Nucleus accumbens (tissue), 56 donors: ENCODE data around the gene DCUN1D2.
"Not testable (repeated sequence)": the region's sequence is repeated elsewhere in the genome, so short reads cannot be mapped to it uniquely, and the experiment has no call there.

Experiments used
- DNase-seq, 56 donors: peaks; one replicate each; lab custom pipeline; 2025; lab: John Stamatoyannopoulos, UW

Gene DCUN1D2

DNA sequence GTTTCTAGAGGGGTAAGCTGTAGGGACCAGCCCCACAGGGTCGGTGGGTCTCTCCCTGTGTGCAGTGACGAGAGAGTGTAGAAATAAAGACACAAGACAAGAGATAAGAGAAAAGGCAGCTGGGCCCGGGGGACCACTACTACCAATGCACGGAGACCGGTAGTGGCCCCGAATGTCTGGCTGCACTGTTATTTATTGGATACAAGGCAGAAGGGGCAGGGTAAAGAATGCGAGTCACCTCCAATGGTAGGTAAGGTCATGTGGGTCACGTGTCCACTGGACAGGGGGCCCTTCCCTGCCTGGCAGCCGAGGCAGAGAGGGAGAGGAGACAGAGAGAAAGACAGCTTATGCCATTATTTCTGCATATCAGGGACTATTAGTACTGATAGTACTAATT is 40.2 kb downstream of the DCUN1D2 start:
- DNase-seq: not testable (repeated sequence)

DNA sequence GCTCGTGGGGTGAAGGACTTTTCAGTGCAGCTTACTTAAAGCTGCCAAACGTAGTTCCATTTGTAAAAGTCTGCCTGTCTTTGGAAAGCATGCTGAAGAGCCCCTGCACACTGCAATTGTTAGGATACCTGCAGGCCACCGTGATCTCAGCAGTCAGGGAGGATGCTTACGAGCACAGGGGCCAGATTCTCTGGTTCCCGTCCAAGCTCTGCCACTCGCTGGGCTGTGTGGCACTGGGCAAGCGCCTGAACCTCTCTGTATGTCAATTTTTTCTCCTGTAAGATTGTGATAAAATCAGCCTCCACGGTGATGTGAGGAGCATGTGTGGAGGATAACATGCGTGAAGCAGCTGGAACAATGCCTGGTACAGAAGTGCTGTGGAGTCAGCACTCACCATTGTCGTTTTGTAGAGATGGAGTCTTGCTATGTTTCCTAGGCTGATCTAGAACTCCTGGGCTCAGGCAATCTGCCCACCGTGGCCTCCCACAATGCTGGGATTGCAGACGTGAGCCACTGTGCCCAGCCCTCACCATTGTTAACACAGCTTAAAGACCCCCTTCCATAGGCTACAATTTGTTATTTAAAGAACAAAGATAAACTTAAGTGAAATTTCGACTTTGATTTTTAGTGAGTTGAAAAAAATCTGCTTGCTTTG is 40.7 kb downstream of the DCUN1D2 start:
- no peak for DNase-seq

DNA sequence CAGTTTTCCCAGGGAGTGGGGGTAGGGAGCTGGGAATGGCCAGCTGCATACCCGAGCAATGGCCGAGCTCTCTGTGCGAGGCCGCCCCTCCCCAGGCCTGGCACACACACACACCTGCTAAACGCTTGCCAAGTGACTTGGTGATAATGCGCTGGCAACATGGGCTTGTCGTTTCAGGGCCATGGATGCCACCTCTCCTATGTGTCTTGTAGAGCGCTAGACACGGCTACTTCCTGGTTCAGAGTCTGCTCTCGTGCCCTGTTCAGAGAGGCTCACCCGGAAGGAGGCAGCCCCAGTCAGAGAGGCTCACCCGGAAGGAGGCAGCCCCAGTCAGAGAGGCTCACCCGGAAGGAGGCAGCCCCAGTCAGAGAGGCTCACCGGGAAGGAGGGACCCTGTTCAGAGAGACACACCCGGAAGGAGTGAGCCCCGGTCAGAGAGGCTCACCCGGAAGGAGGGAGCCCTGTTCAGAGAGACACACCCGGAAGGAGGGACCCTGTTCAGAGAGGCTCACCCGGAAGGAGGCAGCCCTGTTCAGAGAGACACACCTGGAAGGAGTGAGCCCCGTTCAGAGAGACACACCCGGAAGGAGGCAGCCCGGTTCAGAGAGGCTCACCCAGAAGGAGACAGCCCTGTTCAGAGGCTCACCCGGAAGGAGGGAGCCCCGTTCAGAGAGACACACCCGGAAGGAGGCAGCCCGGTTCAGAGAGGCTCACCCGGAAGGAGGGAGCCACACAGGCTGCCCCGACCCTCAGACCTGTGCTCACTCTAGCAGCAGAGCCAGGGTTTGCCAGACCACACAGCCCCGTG is 41.4 kb downstream of the DCUN1D2 start:
- DNase-seq: peak in 6 of 56 donors; percentile 6 to 77 (median 29)

DNA sequence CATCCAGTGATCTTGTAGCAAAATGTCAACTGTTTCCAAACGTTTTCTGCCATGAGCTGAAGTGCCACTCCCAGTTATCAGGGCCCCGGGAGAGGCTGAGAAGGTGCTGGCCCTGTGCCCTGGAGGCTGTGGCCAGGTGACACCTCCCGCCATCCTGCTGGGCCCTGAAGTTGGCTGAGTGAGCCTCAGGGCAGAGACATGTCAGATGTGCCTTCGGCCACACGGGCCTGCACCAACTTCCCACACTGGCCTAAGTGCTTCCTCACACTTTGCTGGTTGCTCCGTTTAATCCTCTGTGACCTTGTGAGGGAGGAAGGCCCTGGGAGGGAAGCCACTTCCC is 42.0 kb downstream of the DCUN1D2 start:
- no peak for DNase-seq

DNA sequence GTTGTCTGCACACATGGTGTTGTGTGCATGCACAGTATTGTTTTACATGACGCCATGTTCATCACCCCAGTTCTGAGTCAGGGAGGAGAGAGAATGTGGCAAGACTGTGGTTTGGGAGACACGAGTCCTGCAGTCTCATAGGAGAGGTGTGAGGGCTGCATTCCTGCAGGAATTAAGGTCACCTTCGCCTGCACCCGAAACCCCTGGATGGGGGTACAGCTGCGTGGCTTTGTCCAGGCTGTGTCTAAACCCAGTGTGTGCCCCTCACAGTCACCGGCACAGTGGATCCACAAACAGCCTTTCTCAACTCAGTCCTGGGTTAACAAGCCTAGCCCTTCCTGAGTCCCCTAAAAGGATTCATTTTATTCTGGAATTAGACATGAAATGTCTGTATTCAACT is 42.9 kb downstream of the DCUN1D2 start:
- DNase-seq: no peak

DNA sequence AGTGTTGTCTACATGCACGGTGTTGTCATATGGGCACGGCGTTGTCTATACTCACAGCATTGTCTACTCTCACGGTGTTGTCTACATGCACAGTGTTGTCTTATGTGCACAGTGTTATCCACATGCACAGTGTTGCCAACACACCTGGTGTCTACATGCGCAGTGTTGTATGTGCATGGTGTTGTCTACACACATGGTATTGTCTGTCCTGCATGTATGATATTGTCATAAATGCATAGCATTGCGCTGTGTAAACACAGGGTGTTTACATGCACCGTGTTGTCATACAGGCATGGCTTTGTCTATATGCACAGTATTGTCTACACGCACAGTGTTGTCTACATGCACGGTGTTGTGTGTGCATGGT is 44.0 kb downstream of the DCUN1D2 start:
- DNase-seq: no peak

DNA sequence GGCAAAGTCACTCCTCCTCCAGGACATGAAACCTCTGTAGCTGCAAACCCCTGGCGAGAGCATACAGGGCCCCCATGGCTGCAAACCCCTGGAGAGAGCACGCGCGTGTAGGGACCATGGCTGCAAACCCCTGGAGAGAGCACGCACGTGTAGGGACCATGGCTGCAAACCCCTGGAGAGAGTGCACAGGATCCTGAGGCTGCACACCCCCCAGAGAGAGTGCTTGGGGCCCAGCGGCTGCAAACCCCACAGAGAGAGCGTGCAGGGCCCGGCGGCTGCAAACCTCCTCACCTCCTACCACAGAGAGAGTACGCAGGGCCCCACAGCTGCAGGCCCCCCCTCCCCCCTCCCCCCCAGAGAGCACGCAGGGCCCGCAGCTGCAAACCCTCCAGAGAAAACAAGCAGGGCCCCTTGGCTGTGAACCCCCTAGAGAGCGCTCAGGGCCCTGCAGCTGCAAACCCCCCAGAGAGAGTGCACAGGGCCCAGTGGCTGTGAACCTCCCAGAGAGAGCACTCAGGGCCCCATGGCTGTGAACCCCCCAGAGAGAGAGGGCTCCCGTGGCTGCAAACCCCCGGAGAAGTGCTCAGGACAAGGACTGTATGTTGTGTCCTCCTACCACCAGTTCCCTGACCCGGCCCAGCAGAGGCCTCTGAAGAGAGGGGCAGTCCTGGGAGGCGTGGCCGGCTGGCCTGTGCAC is 44.6 kb downstream of the DCUN1D2 start:
- peak in 36 of 56 donors; percentile 9 to 75 (median 31) for DNase-seq

DNA sequence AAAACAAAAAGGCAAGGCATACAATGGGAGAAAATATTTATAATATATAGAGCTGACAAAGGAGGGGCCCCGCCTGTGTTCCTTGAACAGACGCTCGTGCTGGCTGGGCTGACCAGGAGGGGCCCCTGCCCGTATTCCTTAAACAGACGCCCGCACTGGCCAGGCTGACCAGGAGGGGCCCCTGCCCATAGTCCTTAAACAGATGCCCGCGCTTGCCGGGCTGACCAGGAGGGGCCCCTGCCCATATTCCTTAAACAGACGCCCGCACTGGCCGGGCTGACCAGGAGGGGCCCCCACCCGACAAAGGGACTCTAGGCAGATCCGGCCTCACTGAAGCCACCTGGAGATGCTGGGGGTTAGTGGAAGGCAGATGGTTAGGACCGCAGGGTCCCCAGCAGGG is 46.5 kb downstream of the DCUN1D2 start:
- no peak for DNase-seq

DNA sequence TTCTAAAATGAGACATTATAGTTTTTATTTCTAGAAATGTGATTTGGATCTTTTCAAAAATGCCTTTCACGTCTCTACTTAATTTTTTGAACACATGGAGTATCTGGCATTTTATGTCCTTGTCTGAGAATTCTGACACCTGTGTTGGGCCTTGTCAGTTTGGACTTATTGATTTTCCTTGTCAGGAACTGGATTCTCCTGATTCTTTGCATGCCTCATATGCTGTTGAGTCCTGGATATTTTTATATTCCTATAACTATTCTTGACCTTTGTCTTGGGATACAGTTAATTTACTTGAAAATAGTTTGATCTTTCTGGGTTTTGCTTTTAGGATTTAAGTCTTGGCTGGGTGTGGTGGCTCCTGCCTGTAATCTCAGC is 47.5 kb downstream of the DCUN1D2 start:
- DNase-seq: no peak

DNA sequence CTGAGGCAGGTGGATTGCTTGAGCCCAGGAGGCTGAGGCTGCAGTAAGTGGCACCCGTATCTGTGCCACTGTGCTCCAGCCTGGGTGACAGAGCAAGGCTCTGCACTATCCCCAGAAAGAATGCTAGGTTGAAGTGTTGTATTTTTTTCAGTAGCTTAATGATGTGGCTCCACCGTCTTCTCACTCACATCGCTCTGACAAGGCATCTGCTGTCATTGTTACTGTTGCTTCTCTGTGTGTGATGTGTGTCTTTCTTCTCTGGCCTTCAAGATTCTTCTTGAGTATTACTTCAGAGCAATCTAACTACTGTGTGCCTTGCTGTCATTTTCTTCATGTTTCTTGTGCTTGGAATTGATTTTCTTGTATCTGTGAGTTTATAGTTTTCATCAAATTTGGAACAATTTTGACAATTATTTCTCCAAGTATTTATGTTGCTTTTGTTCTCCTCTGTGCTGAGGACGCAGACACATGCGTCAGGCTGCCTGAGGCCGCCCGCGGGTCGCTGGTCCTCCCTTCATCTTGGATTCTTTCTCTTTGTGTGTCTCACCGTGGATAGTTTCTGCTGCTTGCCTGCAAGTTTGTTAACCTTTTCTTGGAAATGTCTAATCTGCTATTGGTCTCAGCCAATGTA is 48.0 kb downstream of the DCUN1D2 start:
- no peak for DNase-seq

DNA sequence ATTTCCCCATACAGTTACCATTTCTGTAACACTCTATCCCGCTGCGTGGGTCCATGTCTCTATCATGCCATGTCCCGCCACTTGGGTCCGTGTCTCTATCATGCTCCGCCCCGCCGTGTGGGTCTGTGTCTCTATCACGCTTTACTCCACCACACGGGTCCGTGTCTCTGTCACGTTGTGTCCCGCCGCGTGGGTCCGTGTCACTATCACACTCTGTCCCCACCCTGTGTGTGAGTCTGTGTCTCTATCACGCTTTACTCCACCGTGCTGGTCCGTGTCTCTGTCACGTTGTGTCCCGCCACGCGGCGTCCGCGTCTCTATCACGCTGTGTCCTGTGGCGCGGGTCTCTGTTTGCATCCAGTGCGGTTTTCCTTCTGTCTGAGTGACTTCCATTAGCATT is 48.9 kb downstream of the DCUN1D2 start:
- DNase-seq: no peak

DNA sequence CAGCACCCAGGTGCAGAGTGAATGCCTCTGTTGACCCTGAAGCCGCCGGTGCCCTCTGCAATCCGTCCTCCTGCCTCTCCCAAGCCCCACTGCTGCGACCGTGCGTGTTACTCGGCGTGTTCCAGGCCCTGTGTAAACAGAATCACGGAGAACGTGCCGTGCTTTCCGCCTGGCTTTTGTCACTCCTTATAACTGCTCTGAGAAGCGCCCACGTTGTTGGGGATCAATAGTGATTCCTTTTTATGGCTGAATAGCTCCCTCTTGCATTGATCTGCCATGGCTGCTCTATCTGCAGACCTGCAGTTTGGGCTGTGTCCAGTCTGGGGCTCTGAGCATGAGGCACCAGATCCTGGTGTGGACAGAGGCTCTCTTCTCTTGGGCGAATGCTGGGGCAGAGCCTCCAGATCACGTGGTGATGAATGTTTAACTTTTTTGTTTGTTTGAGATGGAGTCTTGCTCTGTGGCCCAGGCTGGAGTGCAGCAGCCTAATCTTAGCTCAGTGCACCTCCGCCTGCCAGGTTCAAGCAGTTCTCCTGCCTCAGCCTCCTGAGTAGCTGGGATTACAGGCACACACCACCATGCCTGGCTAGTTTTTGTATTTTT is 53.0 kb downstream of the DCUN1D2 start:
- DNase-seq: no peak

DNA sequence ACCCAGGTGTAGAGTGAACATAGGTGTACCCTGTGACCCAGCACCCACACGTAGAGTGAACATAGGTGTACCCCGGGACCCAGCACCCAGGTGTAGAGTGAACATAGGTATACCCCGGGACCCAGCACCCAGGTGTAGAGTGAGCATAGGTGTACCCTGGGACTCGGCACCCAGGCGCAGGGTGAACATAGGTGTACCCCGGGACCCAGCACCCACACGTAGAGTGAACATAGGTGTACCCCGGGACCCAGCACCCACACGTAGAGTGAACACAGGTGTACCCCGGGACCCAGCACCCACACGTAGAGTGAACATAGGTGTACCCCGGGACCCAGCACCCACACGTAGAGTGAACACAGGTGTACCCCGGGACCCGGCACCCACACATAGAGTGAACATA is 53.6 kb downstream of the DCUN1D2 start:
- not testable (repeated sequence) for DNase-seq

DNA sequence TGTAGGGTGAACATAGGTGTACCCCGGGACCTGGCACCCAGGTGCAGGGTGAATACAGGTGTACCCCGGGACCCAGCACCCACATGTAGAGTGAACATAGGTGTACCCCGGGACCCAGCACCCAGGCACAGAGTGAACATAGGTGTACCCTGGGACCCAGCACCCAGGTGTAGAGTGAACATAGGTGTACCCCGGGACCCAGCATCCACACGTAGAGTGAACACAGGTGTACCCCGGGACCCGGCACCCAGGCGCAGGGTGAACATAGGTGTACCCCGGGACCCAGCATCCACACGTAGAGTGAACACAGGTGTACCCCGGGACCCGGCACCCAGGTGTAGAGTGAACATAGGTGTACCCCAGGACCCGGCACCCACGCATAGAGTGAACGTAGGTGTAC is 54.6 kb downstream of the DCUN1D2 start:
- DNase-seq: not testable (repeated sequence)

DNA sequence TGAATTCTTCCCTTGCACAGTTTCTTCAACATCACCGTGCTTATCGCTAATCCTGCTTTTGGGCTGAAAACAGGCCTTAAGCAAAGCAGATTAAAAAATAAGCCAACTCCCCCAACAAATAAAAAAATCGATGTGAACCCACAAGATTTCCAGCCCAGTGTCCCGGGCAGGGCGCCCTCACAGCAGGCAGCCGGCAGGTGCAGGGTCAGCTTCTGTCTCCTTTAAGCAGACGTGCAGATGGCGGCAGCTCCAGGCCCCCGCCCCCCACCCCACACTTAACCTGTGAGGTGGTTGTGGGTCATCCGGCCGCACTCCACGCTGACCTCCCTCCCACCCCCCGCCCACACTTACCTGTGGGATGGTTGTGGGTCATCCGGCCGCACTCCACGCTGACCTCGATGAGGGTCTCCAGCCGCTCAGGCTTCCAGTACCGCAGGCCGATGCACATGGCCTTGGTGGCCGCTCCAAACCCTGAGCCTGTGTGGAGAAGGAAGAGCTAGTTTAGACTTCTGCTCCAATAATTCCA is 57.1 kb downstream of the DCUN1D2 start:
- no peak for DNase-seq

DNA sequence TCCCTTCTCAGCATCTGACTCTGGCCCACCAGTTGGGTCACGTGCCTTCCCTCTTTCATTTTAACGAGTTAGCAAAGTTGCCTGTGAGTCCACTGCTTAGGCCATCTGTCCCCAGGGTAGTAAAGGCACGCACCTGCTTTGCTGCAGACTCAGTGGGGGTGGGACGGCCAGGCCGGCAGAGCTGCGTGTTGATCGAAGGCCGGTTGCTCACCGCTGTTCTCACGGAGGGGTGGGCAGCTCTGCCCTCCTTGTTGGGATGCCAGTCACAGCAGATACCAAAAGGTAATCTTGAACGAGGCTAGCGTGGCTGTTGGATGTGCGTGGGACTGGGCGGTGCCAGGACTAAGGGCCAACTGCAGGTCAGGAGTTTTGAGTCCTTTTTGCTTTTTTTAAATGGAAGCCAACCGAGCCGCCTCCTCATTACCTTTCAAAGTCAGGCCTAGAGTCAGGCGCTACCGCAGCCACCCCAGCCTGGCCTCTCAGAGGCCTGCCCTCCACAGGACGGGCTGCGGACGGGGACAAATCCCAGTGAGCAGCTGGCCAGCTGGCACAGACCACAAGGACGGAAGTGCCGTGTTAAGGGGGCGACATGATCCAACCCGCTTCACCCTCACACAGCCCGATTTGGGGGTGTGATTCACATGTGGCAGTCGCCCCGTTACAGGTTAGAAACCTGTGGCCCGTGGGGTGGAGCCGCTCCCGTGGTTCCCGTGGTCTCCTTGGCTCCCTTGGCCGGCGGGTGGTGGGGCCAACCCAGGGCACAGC is 57.8 kb downstream of the DCUN1D2 start:
- no peak for DNase-seq

DNA sequence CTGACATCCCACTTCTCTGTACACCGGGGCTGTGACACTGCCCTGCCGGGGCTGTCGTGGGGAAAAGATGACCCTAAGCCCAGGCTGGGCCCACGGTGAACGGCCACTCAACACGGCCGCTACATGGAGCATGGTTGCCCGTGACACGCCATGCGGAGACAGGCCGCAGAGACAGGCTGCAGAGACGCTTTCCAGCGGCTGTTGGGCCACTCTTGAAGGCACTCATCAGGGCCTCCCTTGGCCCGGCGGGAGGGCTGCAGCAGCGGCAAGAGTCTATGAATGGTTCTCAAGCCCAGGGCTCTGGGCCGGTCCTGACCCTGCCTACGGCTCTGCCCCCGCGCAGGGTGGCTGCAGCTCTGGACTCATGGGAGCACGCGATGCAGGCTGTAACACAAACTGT is 59.3 kb downstream of the DCUN1D2 start:
- DNase-seq: no peak

DNA sequence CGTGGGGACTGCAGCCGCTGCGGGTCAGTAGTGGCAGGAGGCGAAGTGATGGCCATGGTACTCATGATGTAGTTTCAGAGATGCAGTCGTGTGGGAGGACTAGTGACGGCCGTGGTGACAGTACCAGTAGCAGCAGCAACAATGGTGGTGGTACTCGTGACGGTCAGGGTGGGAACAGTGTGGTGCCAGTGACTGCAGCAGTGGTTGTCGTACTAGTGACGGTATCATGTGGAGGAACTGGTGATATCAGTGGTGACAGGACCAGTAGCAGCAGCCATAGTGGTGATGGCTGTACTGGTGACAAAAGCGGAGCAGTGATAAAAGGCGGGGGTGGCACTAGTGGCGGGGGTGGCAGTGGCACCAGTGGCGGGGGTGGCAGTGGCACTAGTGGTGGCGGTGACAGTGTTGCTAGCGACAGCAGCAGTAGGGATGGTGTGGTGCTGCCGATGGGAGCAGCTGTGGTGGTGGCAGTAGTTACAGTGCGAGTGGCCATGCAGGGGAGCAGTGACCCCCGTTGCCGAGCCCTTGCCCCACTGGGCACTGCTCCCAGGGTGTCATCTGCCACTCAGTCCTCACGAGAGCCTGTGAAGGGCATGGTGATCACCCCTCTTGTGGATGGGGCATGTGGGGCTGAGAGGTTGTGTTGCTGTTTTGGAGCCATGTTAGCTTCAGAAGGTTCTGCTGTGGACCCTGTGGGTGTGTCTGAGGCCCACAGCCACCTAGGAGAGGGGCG is 60.0 kb downstream of the DCUN1D2 start:
- no peak for DNase-seq

DNA sequence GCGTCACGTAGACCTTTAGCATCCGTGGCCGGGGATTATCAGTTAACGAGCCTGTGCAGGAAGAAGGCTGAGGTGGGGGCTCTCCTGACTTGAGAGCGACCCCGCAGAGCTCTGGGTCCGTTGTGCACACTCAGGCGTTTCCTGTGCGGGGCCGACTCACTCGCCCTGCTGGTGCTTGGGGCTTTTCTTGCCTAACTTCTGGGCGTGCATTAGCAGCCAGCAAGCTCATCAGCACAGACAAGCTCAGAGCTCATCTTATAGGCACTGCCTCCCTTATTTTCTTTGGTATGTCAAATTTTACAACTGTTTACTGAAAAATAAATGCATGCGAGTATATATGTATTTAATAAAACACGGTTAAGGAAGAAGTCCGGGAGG is 60.9 kb downstream of the DCUN1D2 start:
- DNase-seq: no peak
